NT2/D1 (cell line): ENCODE results near the gene POPDC3.

ENCODE experiments used
- SUZ12 ChIP-seq: IDR thresholded peaks from 2 replicates; pipeline ENCODE4 v1.6.1; 2011; ENCODE audit not compliant: insufficient read length, insufficient read depth; ENCODE audit errors: extremely low read depth
- YY1 ChIP-seq: IDR thresholded peaks from 2 replicates; pipeline ENCODE4 v1.6.1; 2011; ENCODE audit not compliant: insufficient read length, insufficient read depth
- ZNF274 ChIP-seq: IDR thresholded peaks from 2 replicates; pipeline ENCODE4 v1.6.1; 2011; ENCODE audit warnings: mild to moderate bottlenecking, low read depth, low read length

DNA sequence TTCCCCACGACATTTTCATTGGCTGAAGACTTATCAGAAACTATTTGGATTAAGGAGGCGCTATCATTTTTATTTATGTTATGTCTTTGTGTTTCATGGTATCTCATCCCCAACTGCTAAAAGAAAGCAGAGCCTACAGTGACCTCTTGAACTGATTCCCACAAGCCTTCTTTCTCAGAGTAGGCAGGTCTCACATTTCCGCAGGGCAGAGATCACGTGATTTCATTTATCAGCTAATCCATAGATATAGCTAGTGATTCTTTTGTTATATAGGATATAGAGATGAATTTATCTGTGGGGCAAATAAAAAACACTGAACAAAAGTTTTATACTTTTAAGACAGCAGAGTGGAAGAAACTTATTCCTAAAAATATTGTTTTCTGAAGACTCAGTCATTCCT lies 25.0 kb upstream of the POPDC3 start:
- no peak for TF ChIP-seq YY1
- no peak for TF ChIP-seq ZNF274
- TF ChIP-seq SUZ12 = no peak
